OCI-LY3 (cell line): ENCODE data around the gene MYL12B.

Experiments
- H2AFZ ChIP-seq: fragments of 200-600, 300-600 bp; shearing (Covaris generic); 2 replicates; pipeline ENCODE4 v1.6.0; 2014; ENCODE audit warnings: antibody characterized with exemption, low read depth, low read length
- H3K27ac ChIP-seq: fragments of 200-600, 300-600 bp; sonication (generic); 2 replicates; pipeline ENCODE4 v1.5.1; 2014; ENCODE audit warnings: mild to moderate bottlenecking, low read length, moderate library complexity, mixed read lengths
- H3K27me3 ChIP-seq: fragments of 200-600, 300-600 bp; sonication (generic); 2 replicates; pipeline ENCODE4 v1.6.1; 2014; ENCODE audit warnings: low read depth, low read length, mixed read lengths
- H3K36me3 ChIP-seq: fragments of 200-600, 300-600 bp; sonication (generic); replicated peaks from 2 replicates; pipeline ENCODE3; 2014; ENCODE audit warnings: low read depth, low read length, mixed read lengths
- H3K4me1 ChIP-seq: fragments of 300-600, 200-600 bp; sonication (generic); 2 replicates; pipeline ENCODE4 v1.6.1; 2014; ENCODE audit warnings: low read length, mixed read lengths
- H3K4me2 ChIP-seq: fragments of 200-600, 300-600 bp; sonication (generic); 2 replicates; pipeline ENCODE4 v1.6.1; 2014; ENCODE audit warnings: low read length, mixed read lengths
- H3K4me3 ChIP-seq: fragments of 300-600, 200-600 bp; sonication (generic); 2 replicates; pipeline ENCODE4 v1.5.1; 2014; ENCODE audit warnings: antibody characterized with exemption, mild to moderate bottlenecking, low read length, moderate library complexity
- H3K79me2 ChIP-seq: fragments of 300-600, 200-600 bp; shearing (Covaris generic); 2 replicates; pipeline ENCODE4 v1.6.1; 2014; ENCODE audit warnings: mild to moderate bottlenecking, low read length, mixed read lengths
- H3K9ac ChIP-seq: fragments of 300-600, 200-600 bp; shearing (Covaris generic); 2 replicates; pipeline ENCODE4 v1.6.0; 2014; ENCODE audit warnings: mild to moderate bottlenecking, low read length, moderate library complexity
- H3K9me3 ChIP-seq: fragments of 200-600, 300-600 bp; shearing (Covaris generic); 2 replicates; pipeline ENCODE4 v1.6.1; 2014; ENCODE audit warnings: low read length, mixed read lengths; ENCODE audit not compliant: insufficient read depth
- H4K20me1 ChIP-seq: fragments of 200-600, 300-600 bp; sonication (generic); 2 replicates; pipeline ENCODE4 v1.6.1; 2016; ENCODE audit warnings: low read length, mixed read lengths; ENCODE audit not compliant: insufficient read depth
- EZH2phosphoT487 ChIP-seq: fragments of 200-600 bp; shearing (Covaris generic); IDR thresholded peaks from 2 replicates; pipeline ENCODE4 v1.6.1; 2018; ENCODE audit warnings: antibody characterized with exemption, mixed run types, low read depth
- TF ChIP-seq, protein P1 (sequence below): fragments of 200-600, 300-600 bp; sonication (generic); IDR thresholded peaks from 2 replicates; pipeline ENCODE4 v1.5.1; 2014; ENCODE audit warnings: antibody characterized with exemption, low read length, low read depth

MYL12B gene

DNA sequence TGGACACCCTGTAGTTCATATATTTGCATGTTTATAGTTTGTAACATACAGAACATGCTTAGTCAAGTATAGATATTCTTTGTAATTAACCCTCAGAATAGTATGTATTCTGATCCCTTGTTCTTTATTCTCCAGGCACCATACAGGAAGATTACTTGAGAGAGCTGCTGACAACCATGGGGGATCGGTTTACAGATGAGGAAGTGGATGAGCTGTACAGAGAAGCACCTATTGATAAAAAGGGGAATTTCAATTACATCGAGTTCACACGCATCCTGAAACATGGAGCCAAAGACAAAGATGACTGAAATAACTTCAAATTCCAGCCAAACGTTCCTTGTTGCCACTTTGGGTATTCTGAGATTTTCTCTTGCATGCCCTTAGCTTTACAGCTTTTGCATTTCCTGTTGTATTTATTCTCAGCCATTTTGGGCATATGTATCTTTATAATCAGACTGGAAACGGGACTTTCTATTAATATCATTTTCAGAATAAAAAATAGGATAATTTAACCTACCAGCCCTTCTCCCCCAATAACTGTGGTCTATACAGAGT, 6.2 kb upstream of the MYL12B start:
- peaks cover 40% of the 10 kb centered on the region for H3K4me1 ChIP-seq
- no peak overlapping the region for H3K4me2 ChIP-seq
- peaks cover 29% of the 10 kb centered on the region for H3K79me2 ChIP-seq

DNA sequence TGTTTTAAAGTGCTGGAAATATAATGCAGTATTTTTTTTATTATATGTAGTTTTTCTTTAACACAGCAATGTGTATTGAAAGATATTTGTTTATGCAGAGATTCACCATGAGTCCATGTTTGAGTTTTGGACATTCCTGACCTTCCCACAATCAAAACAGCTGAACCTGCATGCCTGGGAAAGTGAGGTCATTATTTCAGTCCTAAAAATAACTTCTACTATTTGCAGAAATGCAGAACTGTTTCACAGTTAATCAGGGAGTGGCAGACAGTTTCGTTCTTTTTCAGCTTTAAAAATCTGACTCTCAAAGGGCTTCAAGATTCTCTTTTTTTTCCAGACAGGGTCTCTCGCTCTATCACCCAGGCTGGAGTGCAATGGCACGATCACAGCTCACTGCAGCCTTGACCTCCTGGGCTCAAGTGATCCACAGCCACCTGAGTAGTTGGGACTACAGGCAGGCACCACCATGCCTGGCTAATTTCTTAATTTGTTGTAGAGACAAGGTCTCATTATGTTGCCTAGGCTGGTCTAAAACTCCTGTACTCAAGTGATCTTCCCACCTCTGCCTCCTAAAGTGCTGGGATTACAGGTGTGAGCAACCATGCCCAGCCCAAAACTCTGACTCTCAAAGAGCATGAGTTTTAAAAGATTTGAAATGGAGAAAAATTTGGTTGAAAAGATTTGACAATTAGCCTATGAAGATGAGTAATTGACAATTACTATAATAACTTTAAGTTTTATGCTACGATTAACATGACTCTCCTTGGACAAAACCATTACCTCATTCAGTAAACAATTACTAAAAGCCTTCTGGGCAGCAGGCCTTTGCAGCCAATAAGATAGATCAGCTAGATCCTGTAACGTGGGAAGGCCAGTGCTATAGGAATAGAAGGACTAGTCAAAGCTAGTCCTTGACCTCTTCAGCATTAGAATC, 5.0 kb upstream of the MYL12B start:
- Histone ChIP-seq H3K4me1 (peaks cover 36% of the 10 kb centered on the region), H3K9ac (no peak overlapping the region), H3K27ac (peak overlapping the region; percentile 46)

More for the DNA sequence above, 6.2 kb upstream of the MYL12B start:
- Histone ChIP-seq H3K9me3 (no peaks in the 10 kb centered on the region), H3K4me3 (no peak overlapping the region), H3K27ac (no peak overlapping the region), H3K9ac (no peak overlapping the region), H4K20me1 (peaks cover 33% of the 10 kb centered on the region), H3K36me3 (peaks cover 63% of the 10 kb centered on the region), H3K27me3 (no peaks in the 10 kb centered on the region), H2AFZ (no peak overlapping the region)
- TF ChIP-seq, protein P1, sequence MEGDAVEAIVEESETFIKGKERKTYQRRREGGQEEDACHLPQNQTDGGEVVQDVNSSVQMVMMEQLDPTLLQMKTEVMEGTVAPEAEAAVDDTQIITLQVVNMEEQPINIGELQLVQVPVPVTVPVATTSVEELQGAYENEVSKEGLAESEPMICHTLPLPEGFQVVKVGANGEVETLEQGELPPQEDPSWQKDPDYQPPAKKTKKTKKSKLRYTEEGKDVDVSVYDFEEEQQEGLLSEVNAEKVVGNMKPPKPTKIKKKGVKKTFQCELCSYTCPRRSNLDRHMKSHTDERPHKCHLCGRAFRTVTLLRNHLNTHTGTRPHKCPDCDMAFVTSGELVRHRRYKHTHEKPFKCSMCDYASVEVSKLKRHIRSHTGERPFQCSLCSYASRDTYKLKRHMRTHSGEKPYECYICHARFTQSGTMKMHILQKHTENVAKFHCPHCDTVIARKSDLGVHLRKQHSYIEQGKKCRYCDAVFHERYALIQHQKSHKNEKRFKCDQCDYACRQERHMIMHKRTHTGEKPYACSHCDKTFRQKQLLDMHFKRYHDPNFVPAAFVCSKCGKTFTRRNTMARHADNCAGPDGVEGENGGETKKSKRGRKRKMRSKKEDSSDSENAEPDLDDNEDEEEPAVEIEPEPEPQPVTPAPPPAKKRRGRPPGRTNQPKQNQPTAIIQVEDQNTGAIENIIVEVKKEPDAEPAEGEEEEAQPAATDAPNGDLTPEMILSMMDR = no peak
- TF ChIP-seq EZH2phosphoT487 = no peak

DNA sequence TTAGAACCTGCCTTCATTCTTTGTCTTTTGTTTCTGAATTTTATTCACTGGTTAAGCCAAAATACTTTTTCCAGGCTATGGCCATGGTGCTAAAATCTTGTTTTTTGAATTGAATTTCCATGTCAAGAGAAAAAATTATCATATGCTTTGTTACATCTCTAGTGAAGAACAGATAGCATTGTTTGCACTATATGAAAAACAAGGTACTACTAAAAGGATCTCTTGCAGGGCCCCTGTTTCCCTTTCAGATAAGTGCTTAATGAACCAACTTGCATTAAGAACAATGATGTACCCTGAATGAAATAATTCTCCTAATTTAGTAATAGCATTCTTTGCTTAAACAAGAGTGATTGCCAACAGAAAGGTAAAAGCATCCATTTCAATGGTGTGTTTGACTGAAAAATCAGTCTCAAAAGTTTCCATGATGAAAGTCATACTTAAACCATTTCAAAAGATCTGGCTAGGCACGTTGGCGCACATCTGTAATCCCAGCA, 4.3 kb upstream of the MYL12B start:
- no peak overlapping the region for H3K4me2 ChIP-seq
- no peaks in the 10 kb centered on the region for H3K9me3 ChIP-seq
- H4K20me1 ChIP-seq = peaks cover 16% of the 10 kb centered on the region
- no peak overlapping the region for H3K27ac ChIP-seq
- H3K79me2 ChIP-seq = peaks cover 22% of the 10 kb centered on the region
- TF ChIP-seq, protein P1 = no peak
- no peak for TF ChIP-seq EZH2phosphoT487
- no peak overlapping the region for H3K4me3 ChIP-seq
- no peak overlapping the region for H2AFZ ChIP-seq
- peaks cover 59% of the 10 kb centered on the region for H3K36me3 ChIP-seq
- peaks cover 36% of the 10 kb centered on the region for H3K4me1 ChIP-seq
- H3K9ac ChIP-seq = no peak overlapping the region
- no peaks in the 10 kb centered on the region for H3K27me3 ChIP-seq

More for the DNA sequence above, 5.0 kb upstream of the MYL12B start:
- peaks cover 23% of the 10 kb centered on the region for H4K20me1 ChIP-seq
- H3K4me3 ChIP-seq = no peak overlapping the region
- peaks cover 61% of the 10 kb centered on the region for H3K36me3 ChIP-seq
- H3K79me2 ChIP-seq = peaks cover 22% of the 10 kb centered on the region
- H3K4me2 ChIP-seq = peak overlapping the region; percentile 10; the same call in 1 of the 2 replicates
- no peak overlapping the region for H2AFZ ChIP-seq
- no peaks in the 10 kb centered on the region for H3K9me3 ChIP-seq
- no peaks in the 10 kb centered on the region for H3K27me3 ChIP-seq
- TF ChIP-seq, protein P1 = no peak
- TF ChIP-seq EZH2phosphoT487 = no peak

DNA sequence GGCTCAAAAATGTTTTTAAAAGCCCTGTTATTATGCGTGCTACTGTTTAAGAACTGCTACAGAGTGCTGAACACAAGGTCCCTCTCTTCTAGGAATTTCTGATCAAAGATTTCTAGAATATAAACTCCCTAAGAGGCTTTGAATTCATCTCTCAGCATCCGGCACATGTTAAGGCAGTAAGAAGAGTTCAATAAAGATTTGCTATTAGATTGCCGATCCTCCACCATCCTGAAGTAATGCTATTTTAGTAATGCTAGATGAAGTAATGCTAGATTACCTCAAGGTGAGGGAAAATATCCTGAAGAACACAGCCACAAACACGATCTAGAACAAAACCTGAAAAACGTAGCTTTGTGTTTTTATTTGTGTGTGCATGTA, 949 bp upstream of the MYL12B start:
- TF ChIP-seq EZH2phosphoT487 = no peak
- TF ChIP-seq, protein P1 = no peak
- H3K27ac ChIP-seq = peak overlapping the region; percentile 67
- H4K20me1 ChIP-seq = peaks cover 18% of the 10 kb centered on the region
- H3K9ac ChIP-seq = peak overlapping the region; percentile 77
- peak overlapping the region; percentile 99 for H3K4me2 ChIP-seq
- H2AFZ ChIP-seq = peak overlapping the region; percentile 66
- H3K9me3 ChIP-seq = no peaks in the 10 kb centered on the region
- H3K79me2 ChIP-seq = peaks cover 47% of the 10 kb centered on the region
- peaks cover 28% of the 10 kb centered on the region for H3K36me3 ChIP-seq
- H3K27me3 ChIP-seq = no peaks in the 10 kb centered on the region
- H3K4me3 ChIP-seq = peak overlapping the region; percentile 82
- peaks cover 36% of the 10 kb centered on the region for H3K4me1 ChIP-seq
